ENCODE data around the gene INTS15.
"Not testable (repeated sequence)": the region's sequence is repeated elsewhere in the genome, so short reads cannot be mapped to it uniquely, and the experiment has no call there.

INTS15 gene

DNA sequence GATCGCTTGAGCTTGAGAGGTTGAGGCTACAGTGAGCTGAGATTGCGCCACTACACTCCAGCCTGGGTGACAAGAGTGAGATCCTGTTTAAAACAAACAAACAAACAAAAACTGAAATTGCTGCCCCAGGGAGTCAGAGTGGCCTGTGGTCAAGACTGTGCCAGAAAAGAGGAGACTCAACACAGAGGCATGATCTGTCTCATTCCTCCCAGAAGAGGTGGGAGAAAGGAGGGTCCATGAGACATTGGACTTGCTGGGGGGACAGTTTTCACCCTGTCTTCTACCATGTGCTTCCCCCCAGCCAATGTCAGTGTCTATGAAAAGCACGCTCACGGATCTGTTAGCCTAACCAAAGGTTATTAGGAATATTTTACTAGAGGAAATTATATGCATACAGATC lies 28.8 kb downstream of the INTS15 start:
- DNase-seq (ENCODE audit: low spot score): no peak

DNA sequence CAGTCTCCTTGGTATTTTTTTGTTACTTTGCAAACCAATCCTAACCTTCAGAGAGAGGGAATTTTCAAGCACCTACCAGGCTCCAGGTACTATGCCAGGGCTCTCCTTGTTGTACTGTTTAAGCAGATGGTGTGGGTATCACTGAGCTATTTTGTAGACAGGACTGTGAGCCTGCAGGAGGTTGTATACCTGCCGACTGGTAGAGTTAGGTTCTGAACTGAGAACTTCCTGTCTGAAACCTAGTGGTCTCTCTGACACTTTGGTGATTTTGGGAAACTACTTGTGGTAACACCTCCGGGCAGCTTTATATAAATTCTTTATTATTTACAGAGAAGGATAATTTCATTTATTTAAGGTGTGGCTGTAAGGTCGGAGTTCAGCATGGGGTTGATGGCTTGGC lies 30.1 kb downstream of the INTS15 start:
- no peak for DNase-seq (ENCODE audit: low spot score)

DNA sequence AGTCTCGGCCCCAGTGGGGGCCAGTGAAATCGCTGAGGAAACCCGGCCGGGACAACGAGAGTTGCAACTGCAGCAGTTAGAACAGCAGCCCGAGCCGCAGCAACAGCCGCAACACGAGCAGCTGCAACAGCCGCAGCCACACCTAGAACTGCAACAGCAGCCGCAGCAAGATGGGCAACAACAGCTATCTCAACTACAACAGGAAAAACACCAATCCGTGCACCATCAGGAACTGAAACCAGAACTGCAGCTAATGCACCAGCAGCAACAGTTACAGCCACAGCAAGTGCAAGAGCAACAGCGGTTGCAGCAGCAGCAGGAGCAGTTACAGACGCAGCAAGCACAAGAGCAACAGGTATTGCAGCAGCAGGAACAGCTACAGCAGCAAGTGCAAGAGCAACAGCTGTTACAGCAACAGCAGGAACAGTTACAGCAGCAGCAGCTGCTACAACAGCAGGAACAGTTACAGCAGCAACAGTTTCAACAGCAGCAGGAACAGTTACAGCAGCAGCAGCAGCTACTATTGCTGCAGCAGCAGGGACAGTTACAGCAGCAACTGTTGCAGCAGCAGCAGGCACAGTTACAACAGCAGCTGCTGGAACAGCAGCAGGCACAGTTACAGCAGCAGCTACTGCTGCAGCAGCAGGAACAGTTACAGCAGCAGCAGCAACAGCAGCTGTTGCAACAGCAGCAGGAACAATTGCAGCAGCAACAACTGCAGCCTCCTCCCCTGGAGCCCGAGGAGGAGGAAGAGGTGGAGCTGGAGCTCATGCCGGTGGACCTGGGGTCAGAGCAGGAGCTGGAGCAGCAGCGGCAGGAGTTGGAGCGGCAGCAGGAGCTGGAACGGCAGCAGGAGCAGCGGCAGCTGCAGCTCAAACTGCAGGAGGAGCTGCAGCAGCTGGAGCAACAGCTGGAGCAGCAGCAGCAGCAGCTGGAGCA lies 31.6 kb downstream of the INTS15 start:
- no peak for DNase-seq (ENCODE audit: low spot score)

DNA sequence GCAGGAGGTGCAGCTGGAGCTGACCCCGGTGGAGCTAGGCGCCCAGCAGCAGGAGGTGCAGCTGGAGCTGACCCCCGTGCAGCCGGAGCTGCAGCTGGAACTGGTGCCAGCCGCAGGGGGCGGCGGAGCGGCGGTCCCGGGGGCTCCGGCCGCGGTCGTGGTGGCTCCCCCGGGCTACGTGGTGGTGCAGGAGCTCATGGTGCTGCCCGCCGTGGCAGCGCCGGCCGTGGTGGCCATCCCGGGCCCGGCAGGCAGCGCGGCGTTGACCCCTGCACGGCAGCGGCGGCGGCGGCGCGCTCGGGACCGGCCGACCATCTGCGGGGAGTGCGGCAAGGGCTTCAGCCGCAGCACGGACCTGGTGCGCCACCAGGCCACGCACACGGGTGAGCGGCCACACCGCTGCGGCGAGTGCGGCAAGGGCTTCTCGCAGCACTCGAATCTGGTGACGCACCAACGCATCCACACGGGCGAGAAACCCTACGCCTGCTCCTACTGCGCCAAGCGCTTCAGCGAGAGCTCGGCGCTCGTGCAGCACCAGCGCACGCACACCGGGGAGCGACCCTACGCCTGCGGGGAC lies 32.4 kb downstream of the INTS15 start:
- no peak for DNase-seq (ENCODE audit: low spot score)

DNA sequence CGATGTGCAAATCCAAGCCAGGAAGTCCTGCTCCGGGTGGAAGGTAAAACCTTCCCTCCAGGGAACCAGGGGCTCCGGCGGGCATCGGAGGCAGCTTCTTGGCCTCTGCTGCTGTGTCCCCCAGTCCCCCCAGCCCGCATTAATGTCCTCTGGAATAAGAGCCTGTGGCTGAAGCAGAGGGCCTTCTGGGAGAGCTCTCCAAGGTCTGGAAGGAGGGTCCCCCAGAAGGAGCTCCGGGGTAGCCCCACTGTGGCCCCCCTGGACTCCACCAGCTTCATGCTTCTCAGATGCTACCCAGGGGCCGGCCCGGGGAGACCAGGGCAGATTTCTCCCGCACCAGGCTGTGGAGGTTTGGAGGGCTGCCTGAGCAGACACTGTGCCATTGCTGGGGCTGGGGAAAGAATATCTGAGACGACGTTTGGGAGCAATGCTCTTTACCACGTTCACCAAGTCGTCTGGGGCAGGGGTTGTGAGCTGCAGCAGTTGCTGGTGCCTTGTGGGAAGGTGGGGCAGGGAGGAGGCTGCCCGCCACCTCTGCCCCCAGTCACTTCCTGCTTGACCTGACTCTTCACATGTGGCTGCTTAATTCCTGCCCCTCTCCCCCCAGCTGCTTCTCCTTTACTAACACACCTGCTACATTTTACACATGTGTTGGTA lies 33.9 kb downstream of the INTS15 start:
- DNase-seq (ENCODE audit: low spot score): no peak

DNA sequence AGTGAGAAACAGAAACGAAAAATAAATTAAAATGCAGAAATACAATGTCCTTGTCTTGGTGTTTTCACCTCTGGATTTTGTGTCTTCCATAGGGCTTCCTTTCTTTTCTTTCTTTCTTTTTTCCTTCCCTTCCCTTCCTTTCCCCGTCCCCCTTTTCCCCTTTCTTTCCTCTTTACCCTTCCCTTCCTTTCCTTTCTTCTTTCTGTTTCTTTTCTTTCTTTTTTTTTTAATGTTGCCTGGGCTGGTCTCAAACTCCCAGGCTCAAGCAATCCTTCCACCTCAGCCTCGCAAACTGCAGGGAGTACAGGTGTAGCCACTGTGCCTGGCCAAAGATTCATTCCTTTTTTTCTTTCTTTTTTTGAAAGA lies 34.4 kb downstream of the INTS15 start:
- no peak for DNase-seq (ENCODE audit: low spot score)

DNA sequence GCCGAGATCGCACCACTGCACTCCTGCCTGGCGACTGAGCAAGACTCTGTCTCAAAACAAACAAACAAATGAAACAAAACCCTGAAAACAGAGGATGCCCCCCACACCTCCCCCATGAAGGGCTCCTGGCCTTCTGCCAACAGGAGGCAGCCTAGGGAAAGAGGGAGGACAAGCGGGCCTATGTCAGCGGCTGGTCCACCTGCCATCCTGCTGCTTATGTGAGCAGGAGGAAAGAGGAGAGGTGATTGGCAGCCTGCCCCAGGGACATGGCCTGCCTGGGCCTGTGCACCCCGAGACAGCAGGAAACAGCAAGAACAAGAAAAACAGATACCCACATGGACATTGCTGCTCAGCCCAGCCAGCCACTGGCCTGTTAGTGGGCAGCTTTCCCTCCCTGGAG lies 38.2 kb downstream of the INTS15 start:
- DNase-seq (ENCODE audit: low spot score): no peak

DNA sequence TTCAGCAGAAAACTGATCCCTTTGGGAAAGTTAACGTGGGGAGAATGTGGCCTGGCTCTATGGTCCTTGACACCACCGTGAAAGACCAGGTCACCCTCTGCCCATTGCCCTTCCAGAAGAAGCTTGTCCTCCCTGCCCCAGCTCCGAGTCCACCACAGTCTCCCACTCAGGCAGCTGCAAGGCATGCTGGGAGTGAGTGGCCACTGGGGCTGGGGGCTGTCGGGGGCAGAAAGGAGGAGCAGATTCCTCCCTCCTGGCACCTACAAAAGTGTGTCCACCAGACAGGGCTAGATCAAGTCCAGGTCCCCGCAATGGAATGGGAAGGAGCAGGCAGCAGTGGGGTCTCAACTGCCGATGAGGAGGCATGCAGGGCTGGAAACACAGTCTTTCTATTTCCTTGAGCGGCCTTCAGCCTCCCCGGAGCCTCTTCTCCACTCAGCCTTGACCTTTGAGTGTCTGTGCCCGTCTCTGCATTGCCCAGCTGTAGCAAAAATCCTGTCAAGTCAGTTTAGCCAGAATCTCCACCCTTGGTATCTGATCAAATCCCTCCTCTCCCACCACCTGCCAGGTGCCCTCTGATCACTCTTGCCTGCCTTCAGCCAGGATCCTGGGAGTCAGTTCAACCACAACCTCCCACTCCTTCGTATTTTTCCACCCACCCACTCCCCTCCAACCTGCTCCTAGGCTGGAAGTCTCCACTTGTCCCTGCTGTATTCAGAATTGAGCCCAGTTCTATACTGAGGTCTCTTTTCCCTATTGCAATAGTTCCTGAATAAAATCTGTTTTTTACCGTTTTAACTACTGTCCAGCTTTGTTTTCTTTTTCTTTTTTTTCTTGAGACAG lies 40.4 kb downstream of the INTS15 start:
- no peak for DNase-seq (ENCODE audit: low spot score)

DNA sequence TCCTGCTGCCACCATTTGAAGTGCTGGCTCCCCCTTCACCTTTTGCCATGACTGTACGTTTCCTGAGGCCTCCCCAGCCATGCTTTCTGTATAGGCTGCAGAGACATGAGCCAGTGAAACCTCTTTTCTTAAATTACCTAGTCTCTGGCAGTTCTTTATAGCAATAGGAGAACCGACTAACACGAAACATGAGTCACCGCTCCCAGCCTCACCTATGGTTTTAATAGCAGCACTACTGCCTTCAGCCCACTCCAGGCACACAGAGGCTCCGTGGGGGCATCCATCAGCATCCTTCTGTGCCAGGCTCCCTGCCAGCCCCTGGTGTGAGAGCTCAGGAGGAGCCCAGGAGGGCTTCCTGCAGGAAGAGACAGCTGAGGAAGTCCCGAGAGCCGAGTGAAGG lies 41.8 kb downstream of the INTS15 start:
- no peak for DNase-seq (ENCODE audit: low spot score)

DNA sequence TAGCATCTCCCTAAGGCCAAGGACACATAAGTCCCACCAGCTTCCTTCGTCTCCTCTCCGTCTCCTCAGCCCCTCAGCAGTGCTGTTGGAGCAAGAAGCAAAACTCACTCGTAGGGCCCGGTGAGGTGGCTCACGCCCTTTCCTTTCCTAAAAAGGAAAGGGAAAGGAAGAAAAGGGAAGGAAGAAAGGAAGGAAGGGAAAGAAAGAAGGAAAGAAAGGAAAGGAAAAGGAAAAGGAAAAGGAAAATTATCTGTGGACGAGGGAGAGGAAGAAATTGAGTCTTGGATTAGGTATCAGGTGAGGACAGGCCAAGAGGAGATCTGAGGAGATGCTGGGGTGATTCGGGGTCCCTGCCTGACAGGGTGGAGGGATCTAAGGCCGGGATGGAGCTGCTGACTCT lies 44.2 kb downstream of the INTS15 start:
- DNase-seq (ENCODE audit: low spot score): no peak

DNA sequence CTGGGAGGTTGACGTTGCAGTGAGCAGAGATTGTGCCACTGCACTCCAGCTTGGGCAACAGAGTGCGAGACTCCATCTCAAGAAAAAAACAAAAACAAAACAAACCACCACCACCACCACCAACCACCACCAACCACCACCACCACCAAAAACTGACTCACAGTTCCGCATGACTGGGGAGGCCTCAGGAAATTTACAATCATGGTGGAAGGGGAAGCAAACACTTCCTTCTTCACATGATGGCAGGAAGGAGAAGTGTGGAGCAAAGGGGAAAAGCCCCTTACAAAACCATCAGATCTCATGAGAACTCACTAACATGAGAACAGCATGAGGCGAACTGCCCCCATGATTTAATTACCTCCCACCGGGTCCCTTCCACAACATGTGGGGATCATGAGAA lies 45.1 kb downstream of the INTS15 start:
- not testable (repeated sequence) for DNase-seq (ENCODE audit: low spot score)

DNA sequence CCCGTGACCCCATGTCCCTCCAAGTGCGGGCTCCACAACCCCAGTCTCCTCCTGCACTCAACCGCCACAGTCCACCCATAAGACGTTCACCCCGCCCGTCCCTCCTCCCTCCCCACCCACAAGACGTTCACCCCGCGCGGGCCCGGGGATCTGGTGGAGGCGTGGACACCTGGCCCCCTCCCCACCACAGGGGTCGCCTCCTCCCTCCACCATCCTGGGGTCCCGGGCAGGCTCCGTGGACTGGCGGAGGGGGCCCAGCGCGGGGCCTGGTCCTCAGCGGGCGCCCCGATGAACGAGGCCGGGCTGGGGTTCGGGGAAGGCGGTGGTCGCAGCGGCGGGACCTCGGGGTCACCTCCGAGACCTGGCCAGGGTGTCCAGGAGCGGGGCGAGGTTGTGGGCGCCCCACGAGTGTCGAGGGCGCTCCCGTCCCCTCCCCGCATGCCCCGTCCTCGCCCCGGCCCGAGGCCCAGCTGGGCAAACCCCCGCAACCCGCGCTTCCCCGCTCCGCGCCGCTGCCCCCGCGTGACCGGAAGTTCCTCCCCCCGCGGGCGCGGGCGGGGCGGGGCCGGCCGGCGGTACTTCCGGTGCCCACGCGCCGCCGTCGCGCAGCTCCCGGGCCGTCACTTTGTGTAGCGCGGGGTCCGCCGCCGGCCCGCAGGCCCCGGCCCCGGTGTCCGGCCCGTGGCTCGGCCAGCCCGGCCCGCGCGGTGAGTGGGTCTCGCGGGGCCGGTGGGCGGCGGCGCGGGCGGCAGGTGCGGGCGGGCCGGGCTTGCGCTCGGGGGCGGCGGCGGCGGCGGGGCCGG lies 47.1 kb downstream of the INTS15 start, which contains the start of gene ZNF316:
Gene ZNF316, plus strand, starts transcription at position 578 of the 803 bp plus-strand sequence. CDS start 5,092 bp downstream, outside the sequence.
- DNase-seq (ENCODE audit: low spot score): peak; percentile 79

DNA sequence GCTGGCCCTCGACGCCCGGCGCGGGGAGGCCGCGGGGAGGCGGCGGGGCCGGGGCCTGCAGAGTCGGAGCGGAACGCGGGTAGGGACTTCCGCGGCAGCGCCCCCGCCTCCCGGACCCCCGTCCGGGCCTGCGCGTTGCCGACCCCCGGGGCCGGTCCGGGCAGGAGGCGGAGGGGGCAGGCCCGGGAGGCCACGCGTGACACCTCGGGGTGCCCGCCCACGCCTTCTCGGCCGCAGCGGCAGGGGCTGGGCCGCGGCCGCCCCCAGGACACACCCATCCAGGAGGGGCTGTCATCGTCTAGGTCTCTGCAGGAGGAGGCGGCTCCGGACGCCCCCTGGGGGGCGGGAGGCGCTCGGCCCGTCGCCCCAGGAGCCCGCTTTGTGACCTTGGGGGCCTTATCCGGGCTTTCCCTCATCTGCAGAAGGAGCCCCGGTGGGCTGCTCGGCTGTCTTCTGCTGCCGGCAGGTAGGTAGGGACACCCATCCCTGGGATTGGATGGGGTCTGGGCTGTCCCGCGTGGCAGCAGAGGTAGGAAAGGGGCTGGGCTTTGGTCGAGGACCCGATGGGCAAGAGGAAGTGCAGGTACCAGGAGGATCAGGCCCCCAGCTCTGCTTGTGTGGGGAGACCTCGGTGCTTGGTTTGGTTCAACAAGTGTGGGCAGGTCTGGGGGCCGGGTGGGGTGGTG lies 47.9 kb downstream of the INTS15 start:
- DNase-seq (ENCODE audit: low spot score): peak; percentile 88

DNA sequence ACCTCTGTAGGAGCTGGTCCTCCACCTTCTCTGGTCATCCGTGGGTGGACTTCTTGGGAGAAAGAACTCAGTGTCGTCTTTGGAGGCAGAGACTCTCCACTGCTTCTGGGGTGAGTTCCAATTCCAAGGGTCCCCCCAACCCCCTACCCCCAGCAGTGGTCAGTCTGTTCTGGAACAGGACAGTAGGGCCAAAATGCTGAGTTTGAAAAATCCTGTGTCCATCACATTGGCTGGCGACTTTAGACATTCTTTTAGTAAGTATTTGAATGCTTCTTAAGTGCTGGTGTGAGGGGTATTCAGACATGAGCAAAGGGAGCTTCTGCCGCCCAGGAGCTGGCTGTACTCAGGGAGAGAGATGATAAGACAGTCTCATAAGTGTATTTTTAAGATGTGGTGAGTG lies 49.2 kb downstream of the INTS15 start:
- DNase-seq (ENCODE audit: low spot score): no peak

DNA sequence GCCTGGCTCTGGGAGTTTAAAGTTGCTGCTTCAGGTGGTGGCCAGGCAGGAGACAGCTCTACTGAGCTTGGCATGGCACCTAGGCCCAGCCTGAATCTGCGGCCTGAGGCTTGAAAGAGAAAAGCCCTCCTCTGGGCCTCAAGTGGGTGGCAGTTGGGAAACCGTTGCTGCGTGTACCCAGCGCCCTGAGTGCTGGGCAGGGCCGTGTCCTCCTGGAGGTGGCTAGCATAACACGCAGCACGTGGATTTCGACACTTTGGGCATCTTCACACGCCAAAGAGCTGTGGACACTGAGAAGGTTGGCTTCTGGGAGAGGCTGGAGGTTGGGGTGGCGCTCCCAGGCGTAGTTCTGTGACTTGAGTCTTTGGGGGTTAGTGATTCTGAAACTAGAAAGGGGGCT lies 49.8 kb downstream of the INTS15 start:
- DNase-seq (ENCODE audit: low spot score): no peak

DNA sequence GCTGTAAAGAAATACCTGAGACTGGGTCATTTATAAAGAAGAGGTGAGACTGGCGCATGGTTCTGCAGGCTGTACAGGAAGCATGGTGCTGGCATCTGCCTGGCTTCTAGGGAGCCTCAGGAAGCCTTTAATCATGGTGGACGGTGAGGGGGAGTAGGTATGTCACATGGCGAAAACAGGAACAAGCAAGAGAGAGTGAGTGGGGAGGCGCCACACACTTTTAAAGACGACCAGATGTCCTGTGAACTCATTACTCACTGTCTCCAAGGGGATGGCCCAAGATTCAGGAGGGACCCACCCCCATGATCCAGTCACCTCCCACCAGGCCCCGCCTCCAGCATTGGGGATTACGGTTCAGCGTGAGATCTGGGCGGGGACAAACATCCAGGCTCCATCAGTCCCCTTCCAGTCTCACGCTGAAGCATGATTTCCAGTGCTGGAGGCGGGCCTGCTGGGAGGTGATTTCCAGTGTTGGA lies 50.5 kb downstream of the INTS15 start:
- DNase-seq (ENCODE audit: low spot score): peak; percentile 72

DNA sequence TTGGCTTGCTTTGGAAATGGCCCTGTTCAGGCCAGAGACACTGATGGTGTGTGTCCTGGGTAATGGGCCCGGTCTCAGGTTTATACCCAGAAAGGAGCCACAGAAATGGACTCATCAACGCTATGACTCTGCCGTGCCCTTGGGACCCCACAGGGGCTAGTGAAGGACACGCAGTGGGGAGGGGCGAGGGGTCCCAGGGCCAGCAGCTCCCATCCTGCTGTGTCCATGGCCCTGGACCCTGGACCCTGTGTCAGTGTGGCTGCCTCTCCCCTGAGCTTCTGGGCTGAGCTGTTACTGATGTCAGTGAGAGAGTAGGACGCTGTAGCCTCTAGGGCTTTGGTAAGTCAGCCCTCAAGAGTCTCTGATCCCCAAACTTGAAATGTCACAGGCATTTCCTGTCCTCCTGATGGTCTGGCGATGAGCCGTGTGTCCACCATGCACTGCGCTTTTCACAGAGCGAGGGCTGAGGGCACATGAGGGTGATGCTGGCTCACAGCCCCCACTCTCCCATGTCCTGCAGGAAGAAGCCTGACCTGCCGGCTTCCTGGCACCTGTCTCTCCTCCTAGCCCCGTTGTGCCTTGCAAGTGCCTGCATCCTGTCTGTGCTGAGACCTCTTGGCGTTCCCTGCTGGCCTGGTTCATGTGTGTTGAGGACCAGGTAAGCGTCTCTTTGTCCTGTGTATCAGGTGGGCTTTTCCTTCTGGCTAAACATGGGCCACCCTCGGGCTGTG lies 51.6 kb downstream of the INTS15 start:
- no peak for DNase-seq (ENCODE audit: low spot score)

DNA sequence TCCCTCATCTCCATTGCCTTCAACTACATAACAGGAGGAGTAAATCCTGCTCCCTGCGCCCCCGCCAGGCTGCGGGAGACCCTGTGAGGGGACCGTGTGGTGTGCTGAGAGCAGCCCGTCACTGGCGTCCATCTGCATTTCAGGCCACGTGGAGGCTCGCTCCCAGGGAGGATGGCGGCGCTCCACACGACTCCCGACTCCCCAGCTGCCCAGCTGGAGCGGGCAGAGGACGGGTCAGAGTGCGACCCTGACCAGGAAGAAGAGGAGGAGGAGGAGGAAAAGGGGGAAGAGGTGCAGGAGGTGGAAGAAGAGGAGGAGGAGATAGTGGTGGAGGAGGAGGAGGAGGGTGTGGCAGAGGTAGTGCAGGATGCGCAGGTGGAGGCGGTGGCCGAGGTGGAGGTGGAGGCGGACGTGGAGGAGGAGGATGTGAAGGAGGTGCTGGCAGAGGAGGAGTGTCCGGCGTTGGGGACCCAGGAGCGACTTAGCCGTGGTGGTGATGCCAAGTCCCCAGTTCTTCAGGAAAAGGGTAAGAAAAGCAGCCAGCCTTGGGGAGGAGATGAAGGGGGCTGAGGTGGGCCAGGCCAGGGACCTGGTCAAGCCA lies 52.5 kb downstream of the INTS15 start:
- no peak for DNase-seq (ENCODE audit: low spot score)

DNA sequence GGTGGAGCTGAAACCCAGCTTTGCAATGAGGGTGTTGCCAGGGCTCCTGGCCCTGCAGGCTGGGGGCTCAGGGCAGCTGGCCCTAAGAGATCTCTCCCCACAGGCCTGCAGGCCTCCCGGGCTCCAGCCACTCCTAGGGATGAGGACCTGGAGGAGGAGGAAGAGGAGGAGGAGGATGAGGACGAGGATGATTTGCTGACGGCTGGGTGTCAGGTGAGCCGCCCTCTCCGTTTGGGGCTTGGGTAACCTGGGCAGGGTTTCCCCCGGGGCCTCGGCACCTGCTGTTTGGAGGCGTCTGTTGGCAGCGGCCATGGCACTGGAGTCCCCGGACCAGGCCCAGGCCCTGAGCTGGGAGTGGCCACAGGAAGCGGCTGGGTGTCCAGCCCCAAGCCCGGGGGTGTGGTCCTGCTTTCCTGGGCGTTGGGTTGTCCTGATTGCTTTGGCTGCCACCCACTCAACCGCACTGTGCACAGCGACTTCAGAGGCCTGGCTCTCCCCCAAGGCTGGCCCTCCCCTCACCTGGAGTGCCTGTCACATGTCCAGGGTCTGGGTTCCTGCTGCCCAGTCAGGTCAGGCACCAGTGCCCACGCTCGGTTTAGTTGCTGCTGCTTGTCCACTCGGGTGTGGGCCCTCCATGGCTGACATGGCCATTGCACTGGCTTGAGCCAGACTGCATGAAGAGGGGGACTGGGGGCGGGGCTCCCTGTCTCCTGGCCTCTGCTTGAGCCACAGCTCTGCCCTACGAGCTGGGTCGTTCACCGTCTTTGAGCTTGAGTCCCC lies 53.2 kb downstream of the INTS15 start:
- DNase-seq (ENCODE audit: low spot score): no peak

Data from iPS-NIHi11 (cell line).